ENCODE results near the gene KBTBD8. TPM values are rescaled to one million over a fixed set of nuclear protein-coding genes. Genes with fewer than 3 reads are reported as not detected.

KBTBD8 gene
- total RNA-seq, 4 donors from 2014 or later = 0.54 to 1.2 (median 1.00) TPM

GRCh38 chr3:66953934-66954445, 44.1 kb upstream of the KBTBD8 start:
- no peaks in the 10 kb centered on the region for H3K9me3 ChIP-seq
- no peak for DNase-seq
- H3K4me1 ChIP-seq = no peaks in the 10 kb centered on the region
- no peaks in the 10 kb centered on the region for H3K27me3 ChIP-seq
- 87 to 91% methylated on average over 4 of the region's 4 CpGs for WGBS, 2 donors
- no peak for TF ChIP-seq CTCF (IDR thresholded peaks at IDR 0.05)
- TF ChIP-seq POLR2A (IDR thresholded peaks at IDR 0.05) = no peak
- intact Hi-C loops (cut with DNase I) = no loop called here
- no peak overlapping the region for H3K27ac ChIP-seq
- H3K4me3 ChIP-seq (replicated peaks in 1 of 3) = no peak overlapping the region
- H3K36me3 ChIP-seq = no peaks in the 10 kb centered on the region

- no peak overlapping the region for H3K27ac ChIP-seq
- H3K4me1 ChIP-seq = no peaks in the 10 kb centered on the region
- H3K36me3 ChIP-seq = no peaks in the 10 kb centered on the region
- no peak for DNase-seq
- no peak for TF ChIP-seq CTCF (IDR thresholded peaks at IDR 0.05)
- H3K4me3 ChIP-seq (replicated peaks in 1 of 3) = no peak overlapping the region
- H3K27me3 ChIP-seq = no peaks in the 10 kb centered on the region
- intact Hi-C loops (cut with DNase I) = no loop called here
- H3K9me3 ChIP-seq = no peaks in the 10 kb centered on the region
- WGBS, 2 donors = 85 to 91% methylated on average over 4 of the region's 4 CpGs
These were observed 41.4 kb upstream of the KBTBD8 start for GRCh38 chr3:66956742-66957141.

- Histone ChIP-seq H3K4me3 (replicated peaks in 1 of 3) (no peak overlapping the region), H3K9me3 (no peaks in the 10 kb centered on the region), H3K27me3 (no peaks in the 10 kb centered on the region), H3K27ac (no peak overlapping the region), H3K36me3 (no peaks in the 10 kb centered on the region), H3K4me1 (no peaks in the 10 kb centered on the region)
- intact Hi-C loops (cut with DNase I) = no loop called here
- TF ChIP-seq CTCF (IDR thresholded peaks at IDR 0.05) (no peak), POLR2A (IDR thresholded peaks at IDR 0.05) (no peak)
- no peak for DNase-seq
- WGBS, 2 donors = 70 to 74% methylated on average over 5 of the region's 5 CpGs
These were observed 40.7 kb upstream of the KBTBD8 start for GRCh38 chr3:66957367-66957766.

- Histone ChIP-seq H3K4me3 (replicated peaks in 1 of 3) (no peak overlapping the region), H3K9me3 (no peaks in the 10 kb centered on the region), H3K27me3 (no peaks in the 10 kb centered on the region), H3K4me1 (no peaks in the 10 kb centered on the region), H3K36me3 (no peaks in the 10 kb centered on the region), H3K27ac (no peak overlapping the region)
- no peak for DNase-seq
- TF ChIP-seq POLR2A (IDR thresholded peaks at IDR 0.05) = no peak
- no peak for TF ChIP-seq CTCF (IDR thresholded peaks at IDR 0.05)
- intact Hi-C loops (cut with DNase I) = no loop called here
- 84 to 96% methylated on average over 1 of the region's 1 CpG for WGBS, 2 donors
These were observed 40.0 kb upstream of the KBTBD8 start for GRCh38 chr3:66958067-66958466.

DNA sequence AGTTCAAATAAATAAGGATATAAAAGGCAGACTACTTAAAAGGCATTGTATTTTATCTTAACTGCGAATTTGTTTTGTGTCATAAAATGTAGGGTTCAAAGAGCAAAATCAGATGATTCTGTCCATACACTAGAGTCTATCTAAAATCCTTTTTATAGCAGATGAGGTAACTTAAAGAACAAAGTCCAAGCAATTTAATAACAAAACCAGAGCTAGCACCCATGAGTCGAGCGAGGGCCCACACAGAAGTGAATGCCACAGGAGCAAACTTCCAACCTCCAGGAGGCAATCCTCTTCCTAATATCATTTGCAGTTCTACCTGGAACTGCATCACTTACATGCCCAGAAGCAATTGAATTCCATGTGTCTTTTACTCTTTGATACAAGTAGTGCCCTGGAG, 35.4 kb upstream of the KBTBD8 start:
- Histone ChIP-seq H3K4me3 (replicated peaks in 1 of 3) (no peak overlapping the region), H3K27ac (no peak overlapping the region), H3K36me3 (no peaks in the 10 kb centered on the region), H3K27me3 (no peaks in the 10 kb centered on the region), H3K9me3 (no peaks in the 10 kb centered on the region), H3K4me1 (no peaks in the 10 kb centered on the region)
- intact Hi-C loops (cut with DNase I) = no loop called here
- 89 to 91% methylated on average over 3 of the region's 3 CpGs for WGBS, 2 donors
- TF ChIP-seq POLR2A (IDR thresholded peaks at IDR 0.05) (no peak), CTCF (IDR thresholded peaks at IDR 0.05) (no peak)
- no peak for DNase-seq
